ACC112 (cell line): ENCODE results near the gene FOSB.
"Not testable (repeated sequence)": the region's sequence is repeated elsewhere in the genome, so short reads cannot be mapped to it uniquely, and the experiment has no call there.

ENCODE experiments used
- H2AFZ ChIP-seq: fragments of 200-600 bp; sonication (generic); one replicate; pipeline ENCODE4 v1.6.0; 2017; ENCODE audit warnings: antibody characterized with exemption, low read length; ENCODE audit not compliant: unreplicated experiment
- H3K27ac ChIP-seq: fragments of 200-600 bp; sonication (generic); 2 replicates; pipeline ENCODE4 v1.5.1; 2014; ENCODE audit warnings: low read depth, mild to moderate bottlenecking, antibody characterized with exemption, low read length, moderate library complexity
- H3K27me3 ChIP-seq: fragments of 200-600 bp; sonication (generic); 2 replicates; pipeline ENCODE4 v1.6.1; 2014; ENCODE audit warnings: mild to moderate bottlenecking, antibody characterized with exemption, low read length, moderate library complexity, mixed read lengths; ENCODE audit not compliant: insufficient read depth
- H3K36me3 ChIP-seq: fragments of 200-600 bp; sonication (generic); 2 replicates; pipeline ENCODE4 v1.6.1; 2016; ENCODE audit warnings: mild to moderate bottlenecking, antibody characterized with exemption, low read length, moderate library complexity, mixed read lengths; ENCODE audit not compliant: insufficient read depth
- H3K4me1 ChIP-seq: fragments of 200-600 bp; sonication (generic); one replicate; pipeline ENCODE4 v1.6.1; 2016; ENCODE audit warnings: low read length, mixed read lengths; ENCODE audit not compliant: insufficient read depth, unreplicated experiment, control insufficient read depth
- H3K4me3 ChIP-seq: fragments of 200-600 bp; sonication (generic); 2 replicates; pipeline ENCODE4 v1.5.1; 2014; ENCODE audit warnings: mild to moderate bottlenecking, low read depth, low read length
- H3K79me2 ChIP-seq: fragments of 200-600 bp; sonication (generic); one replicate; pipeline ENCODE4 v1.6.0; 2016; ENCODE audit warnings: low read length; ENCODE audit not compliant: control insufficient read depth, unreplicated experiment, insufficient read depth

FOSB gene

DNA sequence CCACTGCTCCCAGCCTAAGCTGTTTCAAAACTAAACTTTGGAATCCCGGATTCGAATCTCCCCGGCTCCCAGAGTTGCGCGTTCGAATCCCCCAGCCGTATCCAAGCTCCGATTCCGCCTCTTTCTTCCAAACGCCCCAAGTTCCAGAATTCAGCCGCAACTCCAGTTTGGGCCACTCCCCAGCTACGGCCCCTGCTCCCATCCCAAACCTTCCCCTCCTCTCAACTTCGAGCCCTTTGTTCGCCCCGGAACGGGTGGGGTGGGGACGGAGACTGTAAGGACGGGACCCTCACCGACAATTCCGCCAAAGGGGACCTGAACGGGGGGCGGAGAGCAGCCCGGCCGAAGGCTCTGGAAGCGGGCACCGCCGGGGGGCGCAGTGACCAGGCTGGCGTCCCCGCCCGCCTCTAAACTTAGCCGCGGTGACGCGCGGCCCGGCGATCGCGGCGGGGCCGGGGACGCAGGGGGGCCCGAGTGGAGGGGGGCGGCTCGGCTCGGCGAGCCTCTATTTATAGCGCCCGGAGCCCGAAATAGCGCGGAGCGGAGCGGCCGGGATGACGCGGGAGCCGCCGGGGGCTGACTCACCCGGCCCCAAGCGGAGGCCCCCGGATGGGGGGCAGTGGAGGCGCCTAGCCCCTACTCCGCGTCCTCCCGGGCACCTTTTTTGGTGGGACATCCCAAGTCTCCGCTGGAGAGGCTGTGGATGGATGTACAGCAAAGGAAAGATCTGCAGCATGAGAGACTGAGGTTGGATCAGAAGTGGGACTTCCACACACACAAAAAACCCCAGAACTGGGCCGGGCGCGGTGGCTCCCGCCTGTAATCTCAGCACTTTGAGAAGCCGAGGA lies 39.2 kb upstream of the FOSB start:
- peak overlapping the region; percentile 78 for H3K4me3 ChIP-seq

DNA sequence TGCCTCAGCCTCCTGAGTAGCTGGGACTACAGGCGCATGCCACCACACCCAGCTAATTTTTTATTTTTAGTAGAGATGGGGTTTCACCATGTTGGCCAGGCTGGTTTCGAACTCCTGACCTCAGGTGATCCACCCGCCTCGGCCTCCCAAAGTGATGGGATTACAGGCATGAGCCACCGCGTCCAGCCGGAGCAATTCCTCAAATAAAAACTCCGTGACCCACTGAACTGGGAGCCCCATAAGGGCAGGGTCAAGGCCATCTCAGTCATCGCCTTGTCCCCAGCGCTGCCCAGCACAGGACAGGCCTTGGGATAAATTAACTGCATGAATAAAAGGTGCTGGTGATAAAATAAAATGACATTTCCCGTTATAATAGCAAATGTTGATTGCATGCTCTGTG lies 37.9 kb upstream of the FOSB start:
- H3K4me1 ChIP-seq, result peaks cover 17% of the 10 kb centered on the region
- H3K27ac ChIP-seq, H3K79me2 ChIP-seq, H2AFZ ChIP-seq, H3K4me3 ChIP-seq, H3K36me3 ChIP-seq, H3K27me3 ChIP-seq: not testable (repeated sequence)

More for the DNA sequence above, 39.2 kb upstream of the FOSB start:
- H3K36me3 ChIP-seq, result no peaks in the 10 kb centered on the region
- H3K27ac ChIP-seq, result peak overlapping the region; percentile 62; the same call in 1 of the 2 replicates
- H3K79me2 ChIP-seq, result no peaks in the 10 kb centered on the region
- peaks cover 17% of the 10 kb centered on the region for H3K4me1 ChIP-seq
- peak overlapping the region; percentile 78 for H2AFZ ChIP-seq
- no peaks in the 10 kb centered on the region for H3K27me3 ChIP-seq

- H2AFZ ChIP-seq, H3K79me2 ChIP-seq, H3K4me3 ChIP-seq: not testable (repeated sequence)
These were observed 36.8 kb upstream of the FOSB start for GRCh38 chr19:45431008-45431407.

GRCh38 chr19:45432543-45432942 lies 35.3 kb upstream of the FOSB start:
- H3K27me3 ChIP-seq, H3K36me3 ChIP-seq, H3K27ac ChIP-seq, H3K4me3 ChIP-seq, H3K4me1 ChIP-seq, H2AFZ ChIP-seq, H3K79me2 ChIP-seq: not testable (repeated sequence)

More at GRCh38 chr19:45431008-45431407, 36.8 kb upstream of the FOSB start:
- H3K36me3 ChIP-seq, H3K27me3 ChIP-seq, H3K4me1 ChIP-seq, H3K27ac ChIP-seq: not testable (repeated sequence)

GRCh38 chr19:45437328-45437727 lies 30.5 kb upstream of the FOSB start:
- Histone ChIP-seq H2AFZ (no peak overlapping the region), H3K27me3 (no peaks in the 10 kb centered on the region)

DNA sequence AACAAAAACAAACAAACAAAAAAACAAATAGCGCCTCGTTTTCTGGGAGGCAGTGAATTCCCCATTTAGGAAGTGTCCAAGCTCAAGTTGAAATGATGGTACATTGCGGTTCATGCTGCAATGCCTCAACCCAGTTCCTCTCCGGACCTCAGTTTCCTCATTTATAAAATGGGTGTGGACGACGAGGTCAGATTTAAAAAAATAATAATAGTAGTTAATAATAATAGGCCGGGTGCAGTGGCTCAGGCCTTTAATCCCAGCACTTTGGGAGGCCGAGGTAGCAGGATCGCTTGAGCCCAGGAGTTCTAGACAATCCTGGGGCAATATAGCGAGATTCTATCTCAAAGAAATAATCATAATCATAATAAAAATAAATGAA lies 28.6 kb upstream of the FOSB start:
- Histone ChIP-seq H3K4me3 (peak overlapping the region; percentile 80; the same call in 1 of the 2 replicates), H3K4me1 (peaks cover 16% of the 10 kb centered on the region), H3K79me2 (no peaks in the 10 kb centered on the region), H3K36me3 (no peaks in the 10 kb centered on the region), H3K27me3 (no peaks in the 10 kb centered on the region), H2AFZ (no peak overlapping the region), H3K27ac (no peak overlapping the region)

More at GRCh38 chr19:45437328-45437727, 30.5 kb upstream of the FOSB start:
- peaks cover 9% of the 10 kb centered on the region for H3K4me1 ChIP-seq
- no peaks in the 10 kb centered on the region for H3K79me2 ChIP-seq
- no peak overlapping the region for H3K4me3 ChIP-seq
- no peaks in the 10 kb centered on the region for H3K36me3 ChIP-seq
- H3K27ac ChIP-seq, result no peak overlapping the region

GRCh38 chr19:45439569-45440258 lies 28.1 kb upstream of the FOSB start:
- H3K36me3 ChIP-seq, result no peaks in the 10 kb centered on the region
- H3K4me3 ChIP-seq, result peak overlapping the region; percentile 80
- H3K27me3 ChIP-seq, result no peaks in the 10 kb centered on the region
- H3K4me1 ChIP-seq, result peaks cover 19% of the 10 kb centered on the region
- no peak overlapping the region for H2AFZ ChIP-seq
- H3K27ac ChIP-seq, result peak overlapping the region; percentile 65
- H3K79me2 ChIP-seq, result no peaks in the 10 kb centered on the region

DNA sequence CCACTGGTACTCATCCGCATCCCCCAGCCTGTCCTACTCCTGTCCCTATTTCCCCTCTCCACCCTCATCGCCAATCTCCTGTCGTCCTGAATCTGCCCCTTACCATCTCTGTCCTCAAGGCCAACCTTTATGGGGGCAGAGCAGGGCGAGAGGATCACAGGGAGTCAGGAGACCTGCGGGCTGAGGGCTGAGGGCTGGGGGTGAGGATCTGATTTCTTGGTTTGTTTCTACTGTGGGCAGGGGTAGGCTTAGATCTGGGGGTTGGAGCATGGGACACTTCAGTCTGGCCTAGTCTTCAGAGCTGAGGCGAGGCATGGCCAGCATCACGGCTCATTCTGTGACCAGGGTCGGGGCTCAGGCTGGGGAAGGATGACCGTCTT lies 27.5 kb upstream of the FOSB start:
- H3K27ac ChIP-seq, result peak overlapping the region; percentile 65
- no peak overlapping the region for H2AFZ ChIP-seq
- peak overlapping the region; percentile 80 for H3K4me3 ChIP-seq
- H3K4me1 ChIP-seq, result peaks cover 21% of the 10 kb centered on the region
- no peaks in the 10 kb centered on the region for H3K27me3 ChIP-seq
- H3K36me3 ChIP-seq, result no peaks in the 10 kb centered on the region
- H3K79me2 ChIP-seq, result no peaks in the 10 kb centered on the region

DNA sequence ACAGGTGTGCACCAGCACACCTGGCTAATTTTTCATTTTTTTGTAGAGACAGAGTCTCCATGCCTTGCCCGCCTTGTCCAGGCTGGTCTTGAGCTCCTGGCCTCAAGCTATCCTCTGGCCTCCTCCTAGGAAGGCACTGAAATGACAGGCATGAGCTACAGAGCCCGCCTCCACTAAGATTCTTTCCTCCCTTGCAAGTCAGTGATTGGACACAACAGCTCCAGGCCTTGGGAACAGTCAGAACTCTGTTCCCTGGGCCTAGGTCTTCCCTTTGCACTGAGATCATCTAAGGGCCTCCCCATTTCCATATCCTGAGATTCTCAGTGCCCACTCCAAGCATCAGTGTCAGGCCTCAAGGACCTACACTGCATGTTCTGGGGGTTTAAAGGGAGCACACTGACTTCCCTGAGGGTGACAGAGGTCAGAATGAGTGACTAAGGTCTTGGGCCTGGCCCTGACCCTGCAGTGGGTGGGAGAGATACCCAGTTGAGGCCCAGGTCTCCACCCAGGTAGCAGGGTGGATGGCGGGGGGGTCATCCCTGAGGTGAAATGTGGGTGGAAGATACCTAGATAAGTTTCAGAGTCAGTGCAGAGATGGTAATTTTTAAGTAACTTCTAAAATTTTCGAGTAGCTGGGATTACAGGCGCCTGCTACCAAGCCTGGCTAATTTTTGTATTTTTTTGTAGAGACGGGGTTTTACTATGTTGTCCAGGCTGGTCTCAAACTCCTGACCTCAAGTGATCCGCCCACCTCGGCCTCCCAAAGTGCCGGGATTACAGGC lies 26.7 kb upstream of the FOSB start:
- H3K4me1 ChIP-seq, result peaks cover 21% of the 10 kb centered on the region
- no peaks in the 10 kb centered on the region for H3K79me2 ChIP-seq
- H3K36me3 ChIP-seq, result no peaks in the 10 kb centered on the region
- no peak overlapping the region for H3K4me3 ChIP-seq
- H3K27ac ChIP-seq, result no peak overlapping the region
- no peak overlapping the region for H2AFZ ChIP-seq
- H3K27me3 ChIP-seq, result no peaks in the 10 kb centered on the region

DNA sequence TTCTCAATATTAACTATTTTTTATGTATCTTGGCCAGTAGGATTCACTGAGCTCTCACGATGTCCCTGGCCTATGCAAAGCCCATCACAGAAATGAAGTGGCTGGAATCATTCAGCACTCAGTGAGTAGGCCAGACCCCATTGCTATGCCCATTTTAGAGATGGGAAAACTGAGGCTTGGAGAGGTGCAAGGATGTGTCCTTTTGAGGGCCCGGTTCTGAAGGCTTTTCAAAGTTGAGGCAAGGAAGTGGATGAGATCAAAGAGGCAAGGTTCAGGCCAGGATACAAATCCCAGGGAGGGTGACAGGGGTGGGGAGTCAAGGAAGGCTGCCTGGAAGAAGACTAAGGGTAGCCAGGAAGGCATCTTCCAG lies 25.4 kb upstream of the FOSB start:
- Histone ChIP-seq H3K27me3 (no peaks in the 10 kb centered on the region), H3K36me3 (no peaks in the 10 kb centered on the region), H3K27ac (peak overlapping the region; percentile 98), H3K4me3 (no peak overlapping the region), H2AFZ (no peak overlapping the region), H3K4me1 (peaks cover 21% of the 10 kb centered on the region), H3K79me2 (no peaks in the 10 kb centered on the region)
